GM18858 (cell line): Measurements from ENCODE around the gene GRIP2.

Experiments used
- ATAC-seq: cut with Tn5 transposase; IDR thresholded peaks from one replicate; pipeline ENCODE4 v1.9.1; 2021; ENCODE audit not compliant: unreplicated experiment

Gene GRIP2

GRCh38 chr3:14440531-14441239 lies 99.5 kb downstream of the GRIP2 start:
- no peak for ATAC-seq

GRCh38 chr3:14440168-14440518 lies 100.0 kb downstream of the GRIP2 start:
- ATAC-seq, result no peak

GRCh38 chr3:14439501-14440167 lies 100.5 kb downstream of the GRIP2 start:
- no peak for ATAC-seq
